SU-DHL-6 (cell line): ENCODE data around the gene TSN.
"Not testable (repeated sequence)": the region's sequence is repeated elsewhere in the genome, so short reads cannot be mapped to it uniquely, and the experiment has no call there.

ENCODE experiments used
- H2AFZ ChIP-seq: fragments of 200-600 bp; sonication (generic); 2 replicates; pipeline ENCODE4 v1.6.1; 2014; ENCODE audit warnings: low read depth, mild to moderate bottlenecking, moderate library complexity, mixed read lengths, antibody characterized with exemption, low read length; ENCODE audit not compliant: severe bottlenecking
- H3F3A ChIP-seq: fragments of 200-600 bp; shearing (Covaris generic); 2 replicates; pipeline ENCODE4 v1.6.0; 2016; ENCODE audit warnings: antibody characterized with exemption, mild to moderate bottlenecking; ENCODE audit not compliant: insufficient read depth
- H3K27ac ChIP-seq: fragments of 200-600 bp; sonication (generic); 2 replicates; pipeline ENCODE4 v1.5.1; 2016; ENCODE audit warnings: low read depth, mild to moderate bottlenecking, low read length, moderate library complexity, mixed read lengths
- H3K27me3 ChIP-seq: fragments of 200-600 bp; sonication (generic), shearing (Covaris generic); 2 replicates; pipeline ENCODE4 v1.6.0; 2014; ENCODE audit warnings: mild to moderate bottlenecking, low read length
- H3K36me3 ChIP-seq: fragments of 200-600 bp; sonication (generic); 2 replicates; pipeline ENCODE4 v1.6.1; 2014; ENCODE audit warnings: mild to moderate bottlenecking, low read length, mixed read lengths
- H3K4me2 ChIP-seq: fragments of 300-600, 200-600 bp; shearing (Covaris generic), sonication (generic); 2 replicates; pipeline ENCODE4 v1.6.0; 2014; ENCODE audit warnings: low read length, low read depth, mild to moderate bottlenecking; ENCODE audit not compliant: poor library complexity, severe bottlenecking
- H3K4me3 ChIP-seq: fragments of 200-600 bp; sonication (generic); 2 replicates; pipeline ENCODE4 v1.5.1; 2014; ENCODE audit warnings: antibody characterized with exemption, low read length, mild to moderate bottlenecking, mixed read lengths; ENCODE audit not compliant: insufficient read depth, poor library complexity, severe bottlenecking
- H3K79me2 ChIP-seq: fragments of 200-600 bp; sonication (generic); 2 replicates; pipeline ENCODE4 v1.6.1; 2014; ENCODE audit warnings: mild to moderate bottlenecking, low read length, moderate library complexity; ENCODE audit not compliant: insufficient read depth
- H3K9ac ChIP-seq: fragments of 200-600 bp; sonication (generic); 2 replicates; pipeline ENCODE4 v1.7.0; 2014; ENCODE audit warnings: mild to moderate bottlenecking, low read length
- H3K9me2 ChIP-seq: fragments of 200-600 bp; sonication (generic); replicated peaks from 2 replicates; pipeline ENCODE4 v1.6.1; 2014; ENCODE audit warnings: low read length; ENCODE audit not compliant: insufficient read depth
- H3K9me3 ChIP-seq: fragments of 200-600 bp; sonication (generic); 2 replicates; pipeline ENCODE4 v1.6.1; 2014; ENCODE audit warnings: low read length, mixed read lengths; ENCODE audit not compliant: insufficient read depth
- H4K20me1 ChIP-seq: fragments of 200-600 bp; sonication (generic); 2 replicates; pipeline ENCODE4 v1.6.1; 2014; ENCODE audit warnings: low read depth, mild to moderate bottlenecking, antibody characterized with exemption, low read length, moderate library complexity, mixed read lengths
- EZH2phosphoT487 ChIP-seq: fragments of 200-600 bp; sonication (generic), shearing (Covaris generic); conservative IDR thresholded peaks from 2 replicates; pipeline ENCODE4 v1.6.1; 2018; ENCODE audit warnings: mild to moderate bottlenecking, antibody characterized with exemption, low read length, moderate library complexity, mixed read lengths
- TF ChIP-seq, protein P1 (sequence below): fragments of 200-600 bp; sonication (generic); IDR thresholded peaks from one replicate; pipeline ENCODE4 v1.5.1; 2017; ENCODE audit warnings: antibody characterized with exemption, mild to moderate bottlenecking, low read length, moderate library complexity; ENCODE audit not compliant: insufficient read depth, poor library complexity, severe bottlenecking

Gene TSN

DNA sequence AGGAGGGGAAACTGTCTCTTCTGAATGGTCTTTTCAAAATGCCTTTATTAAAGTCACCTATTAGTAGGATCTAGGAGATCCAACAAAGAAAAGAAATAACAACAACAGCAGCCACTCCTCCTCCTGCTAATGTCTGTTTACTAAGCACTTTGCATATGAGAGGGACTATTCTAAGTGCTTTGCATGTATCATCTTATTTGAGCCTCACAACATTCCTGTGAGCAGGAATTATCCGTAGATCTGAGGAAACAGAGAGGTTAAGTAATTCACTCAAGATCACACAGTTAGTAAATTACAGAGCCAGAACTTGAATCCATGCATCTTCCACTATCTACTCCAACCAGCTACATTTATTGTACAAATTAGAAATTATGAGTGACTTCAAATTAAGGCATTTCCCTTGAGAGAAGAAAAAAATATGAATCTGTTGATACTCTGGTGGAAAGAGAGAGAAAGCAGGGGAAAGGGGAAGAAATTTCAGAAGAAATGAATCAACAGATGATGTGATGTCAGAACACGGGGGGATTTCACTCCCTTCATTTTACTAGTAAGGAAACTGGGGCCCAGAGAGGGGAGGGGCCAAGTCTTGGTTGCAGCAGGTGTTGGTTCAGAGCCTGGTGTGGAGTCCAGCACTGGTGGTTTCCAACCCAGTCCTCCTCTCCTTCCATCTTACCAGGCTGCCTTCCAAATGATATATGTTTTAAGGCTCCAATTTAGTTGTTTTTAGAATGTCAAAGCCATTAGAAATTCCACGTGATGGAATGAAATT, 49.7 kb downstream of the TSN start:
- peak overlapping the region; percentile 44 for H3K4me3 ChIP-seq
- peak overlapping the region; percentile 52 for H2AFZ ChIP-seq
- H3K27me3 ChIP-seq: no peaks in the 10 kb centered on the region
- H3K4me2 ChIP-seq: peak overlapping the region; percentile 56
- H3K79me2 ChIP-seq: no peaks in the 10 kb centered on the region
- H3K27ac ChIP-seq: peak overlapping the region; percentile 73
- H3F3A ChIP-seq: peaks cover 9% of the 10 kb centered on the region; the same call in 1 of the 2 replicates
- TF ChIP-seq EZH2phosphoT487: no peak
- TF ChIP-seq, protein P1, sequence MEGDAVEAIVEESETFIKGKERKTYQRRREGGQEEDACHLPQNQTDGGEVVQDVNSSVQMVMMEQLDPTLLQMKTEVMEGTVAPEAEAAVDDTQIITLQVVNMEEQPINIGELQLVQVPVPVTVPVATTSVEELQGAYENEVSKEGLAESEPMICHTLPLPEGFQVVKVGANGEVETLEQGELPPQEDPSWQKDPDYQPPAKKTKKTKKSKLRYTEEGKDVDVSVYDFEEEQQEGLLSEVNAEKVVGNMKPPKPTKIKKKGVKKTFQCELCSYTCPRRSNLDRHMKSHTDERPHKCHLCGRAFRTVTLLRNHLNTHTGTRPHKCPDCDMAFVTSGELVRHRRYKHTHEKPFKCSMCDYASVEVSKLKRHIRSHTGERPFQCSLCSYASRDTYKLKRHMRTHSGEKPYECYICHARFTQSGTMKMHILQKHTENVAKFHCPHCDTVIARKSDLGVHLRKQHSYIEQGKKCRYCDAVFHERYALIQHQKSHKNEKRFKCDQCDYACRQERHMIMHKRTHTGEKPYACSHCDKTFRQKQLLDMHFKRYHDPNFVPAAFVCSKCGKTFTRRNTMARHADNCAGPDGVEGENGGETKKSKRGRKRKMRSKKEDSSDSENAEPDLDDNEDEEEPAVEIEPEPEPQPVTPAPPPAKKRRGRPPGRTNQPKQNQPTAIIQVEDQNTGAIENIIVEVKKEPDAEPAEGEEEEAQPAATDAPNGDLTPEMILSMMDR: no peak
- H3K9me2 ChIP-seq: no peaks in the 10 kb centered on the region
- H3K9me3 ChIP-seq: peaks cover 10% of the 10 kb centered on the region; the same call in 1 of the 2 replicates
- H3K9ac ChIP-seq: peak overlapping the region; percentile 11
- no peaks in the 10 kb centered on the region for H4K20me1 ChIP-seq
- H3K36me3 ChIP-seq: no peaks in the 10 kb centered on the region

DNA sequence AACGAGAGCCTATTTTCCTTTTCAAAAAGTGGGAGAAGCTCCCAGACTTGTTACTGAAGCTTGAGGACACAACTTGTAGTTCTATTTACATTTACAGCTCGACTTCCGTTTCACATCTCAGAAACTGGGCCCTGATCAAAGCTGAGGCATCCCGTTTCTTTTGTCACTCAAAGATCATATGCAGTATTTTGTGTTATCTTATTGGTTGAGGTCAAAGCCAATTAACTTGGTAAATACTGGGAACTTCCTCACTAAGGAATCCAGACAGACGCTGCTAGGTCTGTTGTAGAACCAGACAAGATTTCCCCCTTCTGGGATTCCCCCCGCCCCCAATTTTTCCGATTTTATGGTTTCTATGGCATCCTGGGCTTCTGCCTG, 50.3 kb downstream of the TSN start:
- no peak for TF ChIP-seq EZH2phosphoT487
- TF ChIP-seq, protein P1: no peak
- peaks cover 10% of the 10 kb centered on the region; the same call in 1 of the 2 replicates for H3K9me3 ChIP-seq
- H3F3A ChIP-seq: peaks cover 9% of the 10 kb centered on the region; the same call in 1 of the 2 replicates
- no peaks in the 10 kb centered on the region for H3K9me2 ChIP-seq
- H3K36me3 ChIP-seq: no peaks in the 10 kb centered on the region
- H3K79me2 ChIP-seq: no peaks in the 10 kb centered on the region
- no peak overlapping the region for H3K4me2 ChIP-seq
- no peak overlapping the region for H3K4me3 ChIP-seq
- H3K9ac ChIP-seq: no peak overlapping the region
- no peak overlapping the region for H2AFZ ChIP-seq
- H3K27ac ChIP-seq: no peak overlapping the region
- no peaks in the 10 kb centered on the region for H3K27me3 ChIP-seq
- H4K20me1 ChIP-seq: no peaks in the 10 kb centered on the region

DNA sequence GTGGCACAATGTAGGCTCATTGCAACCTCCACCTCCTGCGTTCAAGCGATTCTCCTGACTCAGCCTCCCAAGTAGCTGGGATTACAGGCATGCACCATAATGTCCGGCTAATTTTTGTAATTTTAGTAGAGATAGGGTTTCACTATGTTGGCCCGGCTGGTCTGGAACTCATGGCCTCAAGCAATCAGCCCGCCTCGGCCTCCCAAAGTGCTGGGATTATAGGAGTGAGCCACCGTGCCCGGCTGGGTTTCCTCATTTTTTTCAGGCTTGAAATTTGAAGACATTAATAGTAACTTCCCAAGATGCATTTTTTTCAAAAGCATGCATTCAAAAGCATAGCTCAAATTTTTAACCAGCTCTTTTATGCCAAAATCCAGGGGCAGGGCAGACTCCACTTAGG, 52.3 kb downstream of the TSN start:
- not testable (repeated sequence) for H2AFZ ChIP-seq, H3F3A ChIP-seq, H3K27ac ChIP-seq, H4K20me1 ChIP-seq, H3K36me3 ChIP-seq, H3K9me2 ChIP-seq, H3K9me3 ChIP-seq, H3K27me3 ChIP-seq, H3K4me3 ChIP-seq, H3K4me2 ChIP-seq, H3K79me2 ChIP-seq, H3K9ac ChIP-seq

DNA sequence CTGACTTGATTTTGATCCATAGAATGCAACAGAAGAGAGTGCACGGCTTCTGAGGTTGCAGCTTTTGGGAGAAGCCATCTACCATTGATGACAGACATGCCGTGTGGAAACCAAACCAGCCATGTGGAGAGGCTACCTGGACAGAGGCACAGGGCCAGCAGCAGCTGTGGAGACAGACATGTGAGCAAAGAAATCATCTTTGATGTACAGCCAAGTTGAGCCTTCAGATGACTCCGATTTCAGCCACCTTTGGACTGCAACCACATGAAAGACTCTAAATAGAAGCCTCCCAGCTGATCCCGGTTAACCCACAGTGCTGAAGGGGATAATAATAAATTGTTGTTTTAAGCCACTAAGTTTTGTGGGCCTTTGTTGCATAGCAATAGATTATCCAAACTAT, 54.2 kb downstream of the TSN start:
- Histone ChIP-seq H3F3A (no peaks in the 10 kb centered on the region), H3K27me3 (no peaks in the 10 kb centered on the region), H3K27ac (no peak overlapping the region), H2AFZ (no peak overlapping the region), H3K9me3 (no peaks in the 10 kb centered on the region), H3K79me2 (no peaks in the 10 kb centered on the region), H3K9ac (no peak overlapping the region), H3K4me3 (no peak overlapping the region), H3K4me2 (no peak overlapping the region), H3K36me3 (no peaks in the 10 kb centered on the region), H3K9me2 (no peaks in the 10 kb centered on the region), H4K20me1 (no peaks in the 10 kb centered on the region)
- TF ChIP-seq, protein P1: no peak
- no peak for TF ChIP-seq EZH2phosphoT487
